GM12874 (cell line): ENCODE results near the gene CEMIP.

Source experiments
- TF ChIP-seq, protein P1 (sequence below): IDR thresholded peaks from 2 replicates; pipeline ENCODE4 v1.5.1; 2011; ENCODE audit warnings: low read depth, mild to moderate bottlenecking, control low read depth, low read length, moderate library complexity; ENCODE audit not compliant: insufficient read depth

The CEMIP gene

DNA sequence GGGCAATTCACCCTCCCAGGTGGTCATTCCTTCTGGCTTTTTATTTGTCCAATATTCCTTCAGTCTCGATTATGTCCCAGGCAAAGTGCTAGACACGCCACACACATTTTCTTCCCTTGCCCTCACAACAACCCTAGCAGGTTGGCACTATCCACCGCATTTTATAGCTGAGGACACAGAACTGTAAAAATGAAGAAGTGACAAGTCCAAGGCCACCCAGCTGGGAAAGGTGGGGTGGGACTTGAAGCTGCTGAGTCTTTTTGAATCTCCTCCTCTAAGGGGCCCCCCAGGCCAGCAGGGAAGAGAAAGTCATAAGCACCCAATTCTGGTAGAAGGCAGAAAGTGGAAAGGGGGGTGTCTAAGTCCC is 60.6 kb downstream of the CEMIP start:
- TF ChIP-seq, protein P1, sequence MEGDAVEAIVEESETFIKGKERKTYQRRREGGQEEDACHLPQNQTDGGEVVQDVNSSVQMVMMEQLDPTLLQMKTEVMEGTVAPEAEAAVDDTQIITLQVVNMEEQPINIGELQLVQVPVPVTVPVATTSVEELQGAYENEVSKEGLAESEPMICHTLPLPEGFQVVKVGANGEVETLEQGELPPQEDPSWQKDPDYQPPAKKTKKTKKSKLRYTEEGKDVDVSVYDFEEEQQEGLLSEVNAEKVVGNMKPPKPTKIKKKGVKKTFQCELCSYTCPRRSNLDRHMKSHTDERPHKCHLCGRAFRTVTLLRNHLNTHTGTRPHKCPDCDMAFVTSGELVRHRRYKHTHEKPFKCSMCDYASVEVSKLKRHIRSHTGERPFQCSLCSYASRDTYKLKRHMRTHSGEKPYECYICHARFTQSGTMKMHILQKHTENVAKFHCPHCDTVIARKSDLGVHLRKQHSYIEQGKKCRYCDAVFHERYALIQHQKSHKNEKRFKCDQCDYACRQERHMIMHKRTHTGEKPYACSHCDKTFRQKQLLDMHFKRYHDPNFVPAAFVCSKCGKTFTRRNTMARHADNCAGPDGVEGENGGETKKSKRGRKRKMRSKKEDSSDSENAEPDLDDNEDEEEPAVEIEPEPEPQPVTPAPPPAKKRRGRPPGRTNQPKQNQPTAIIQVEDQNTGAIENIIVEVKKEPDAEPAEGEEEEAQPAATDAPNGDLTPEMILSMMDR = no peak

DNA sequence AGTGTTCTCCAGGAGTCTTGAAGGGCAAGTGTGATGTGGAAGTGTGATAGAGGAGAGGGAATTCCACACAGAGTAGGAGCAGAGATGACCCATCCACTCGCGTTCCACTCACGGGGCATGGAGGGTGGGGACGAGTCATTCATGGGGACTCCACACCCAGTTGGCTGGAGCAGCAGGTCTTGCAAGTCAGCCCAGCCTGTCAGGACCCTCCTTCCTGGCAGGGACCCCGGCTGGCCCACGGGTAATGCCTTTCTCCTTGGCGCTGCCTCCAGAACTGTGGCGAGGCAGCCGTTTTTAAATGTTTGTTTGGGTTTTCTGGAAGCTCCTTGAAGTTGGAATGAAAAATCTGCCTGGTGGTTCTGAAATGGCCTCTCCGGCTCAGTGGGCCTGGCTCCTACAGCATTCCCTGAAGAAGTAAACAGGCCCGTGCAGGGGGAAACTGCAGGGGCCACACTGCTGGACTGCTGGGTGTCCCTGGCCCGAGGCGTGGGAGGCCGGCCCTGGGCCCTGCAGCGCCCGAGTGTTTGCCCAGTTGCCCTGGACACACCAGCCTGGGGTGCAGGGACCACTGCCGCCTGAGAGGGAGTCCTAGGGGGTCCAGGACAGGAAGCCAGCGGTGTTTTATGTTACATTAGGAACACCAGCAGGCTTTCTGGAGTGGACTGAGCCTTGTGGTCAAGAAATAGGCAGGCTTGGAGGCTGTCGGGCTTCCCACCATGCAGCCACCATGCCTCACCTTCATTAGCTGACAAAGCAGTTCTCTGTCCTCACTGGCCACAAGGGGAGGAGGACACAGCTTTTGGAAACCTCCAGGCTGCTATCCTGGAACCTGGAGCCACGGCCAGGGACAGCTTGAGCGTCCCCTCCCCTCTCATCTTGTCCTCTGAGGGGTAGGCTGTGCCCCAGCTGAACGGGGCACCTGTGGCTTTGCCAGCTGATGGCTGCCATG is 61.3 kb downstream of the CEMIP start:
- TF ChIP-seq, protein P1 = no peak

DNA sequence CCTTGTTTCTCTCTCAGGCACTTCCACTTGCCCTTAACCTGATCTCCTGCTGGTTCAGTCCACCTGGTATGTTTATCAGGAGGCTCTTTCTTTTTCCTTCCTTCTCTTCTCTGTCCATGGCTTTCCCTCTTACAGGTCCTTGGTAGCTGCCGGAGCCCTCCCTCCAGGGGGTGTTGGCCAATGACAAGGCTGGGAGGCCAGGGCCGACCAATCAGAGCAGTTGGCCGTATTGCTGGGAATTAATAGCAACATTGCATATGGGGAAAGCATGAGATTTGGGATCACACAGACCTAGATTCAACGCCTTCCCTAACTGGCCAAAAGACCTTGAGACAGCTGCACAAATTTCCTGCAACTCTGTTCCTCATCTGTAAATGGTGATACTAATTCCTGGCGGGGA is 62.4 kb downstream of the CEMIP start:
- TF ChIP-seq, protein P1 = no peak

DNA sequence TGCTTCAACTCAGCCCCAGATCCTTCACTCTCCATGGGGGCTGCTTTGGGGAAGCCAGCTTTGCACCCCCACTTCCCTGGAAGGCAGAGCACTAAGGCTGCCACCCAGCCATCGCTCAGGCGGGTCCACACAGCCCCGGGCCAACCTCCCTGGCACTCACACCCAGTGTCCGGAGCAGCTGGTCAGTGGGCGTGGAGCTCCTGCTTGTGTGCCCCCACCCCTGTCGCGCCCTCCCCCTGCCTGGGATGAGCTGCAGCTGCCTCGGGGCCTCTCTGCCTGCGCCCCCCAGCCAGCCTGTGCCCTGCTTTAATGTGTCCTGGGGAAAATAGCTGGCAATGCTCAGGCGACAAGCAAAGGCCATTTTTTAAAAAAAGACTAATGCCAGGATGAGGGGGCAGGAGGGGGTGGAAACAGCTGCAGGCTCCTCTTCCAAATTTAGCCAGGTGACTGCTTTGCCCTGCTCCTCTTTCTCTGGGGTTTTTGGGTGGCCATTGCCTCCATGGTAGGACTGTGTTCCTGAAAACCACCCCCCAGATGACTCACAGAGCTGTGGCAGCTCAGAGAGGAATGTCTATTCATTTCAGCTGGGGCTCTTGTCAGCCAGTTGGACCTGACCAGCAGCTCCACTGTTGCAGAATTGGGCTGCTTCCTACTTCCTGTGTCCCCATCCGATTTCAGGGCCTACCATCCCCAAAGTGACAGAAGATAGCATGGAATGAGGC is 65.0 kb downstream of the CEMIP start:
- TF ChIP-seq, protein P1 = no peak

DNA sequence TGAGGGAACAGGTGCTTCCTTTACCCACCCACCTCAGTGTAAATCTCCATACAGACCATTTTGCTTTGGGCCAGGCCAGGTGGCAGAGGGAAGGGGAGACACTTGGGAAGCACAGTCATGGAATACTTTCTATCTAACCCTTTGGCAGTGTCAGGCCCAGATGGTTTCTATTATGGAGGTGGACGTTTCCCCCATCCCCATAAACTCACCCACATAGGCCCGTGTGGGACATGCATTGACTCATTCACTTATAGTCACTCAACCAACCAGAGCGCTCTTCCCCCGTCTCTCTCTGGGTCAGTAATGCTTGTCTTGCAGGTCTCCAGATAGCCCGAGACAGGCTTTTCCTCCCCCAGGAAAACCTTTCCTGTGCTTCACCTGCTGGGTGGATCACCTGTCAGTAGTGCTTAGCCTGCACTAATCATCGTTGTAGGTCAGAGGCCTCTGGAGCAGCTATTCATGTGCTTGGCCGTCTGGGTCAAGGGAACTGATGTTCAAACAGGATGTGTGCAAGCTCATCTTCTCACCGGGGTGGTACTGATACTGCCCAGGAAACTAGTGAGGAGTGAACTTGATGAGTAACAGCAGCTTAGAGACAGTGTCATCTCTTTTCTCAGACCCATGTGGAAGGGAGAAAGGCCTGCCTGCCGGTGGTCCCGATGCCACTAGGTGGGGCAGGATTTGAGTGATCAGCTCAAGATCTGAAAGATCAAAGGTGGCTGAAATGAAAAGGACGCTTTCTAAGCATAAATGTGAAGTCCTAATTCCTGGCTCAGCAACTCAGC is 67.1 kb downstream of the CEMIP start:
- TF ChIP-seq, protein P1 = 0 out of 2 replicates have a peak, but pooled peaks have one; percentile 1

DNA sequence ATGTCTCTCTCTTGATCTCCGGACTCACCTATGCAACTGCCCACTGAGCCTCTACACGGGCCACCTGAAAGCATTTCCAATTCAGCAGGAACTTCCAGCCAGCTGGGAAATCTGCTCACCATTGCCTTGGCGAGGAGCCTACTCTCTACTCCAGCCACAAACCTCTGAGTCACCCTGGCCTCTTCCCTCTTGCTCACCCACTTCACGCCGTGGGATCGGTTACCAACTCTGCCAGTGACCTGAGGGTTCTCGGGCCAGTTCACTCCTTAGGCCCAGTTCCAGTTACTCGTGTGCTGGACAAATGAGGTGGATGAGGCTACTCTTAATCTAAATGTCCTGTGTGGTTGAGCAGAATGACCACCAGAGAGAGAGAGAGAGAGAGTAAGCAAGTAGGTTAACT is 70.1 kb downstream of the CEMIP start:
- TF ChIP-seq, protein P1 = no peak

DNA sequence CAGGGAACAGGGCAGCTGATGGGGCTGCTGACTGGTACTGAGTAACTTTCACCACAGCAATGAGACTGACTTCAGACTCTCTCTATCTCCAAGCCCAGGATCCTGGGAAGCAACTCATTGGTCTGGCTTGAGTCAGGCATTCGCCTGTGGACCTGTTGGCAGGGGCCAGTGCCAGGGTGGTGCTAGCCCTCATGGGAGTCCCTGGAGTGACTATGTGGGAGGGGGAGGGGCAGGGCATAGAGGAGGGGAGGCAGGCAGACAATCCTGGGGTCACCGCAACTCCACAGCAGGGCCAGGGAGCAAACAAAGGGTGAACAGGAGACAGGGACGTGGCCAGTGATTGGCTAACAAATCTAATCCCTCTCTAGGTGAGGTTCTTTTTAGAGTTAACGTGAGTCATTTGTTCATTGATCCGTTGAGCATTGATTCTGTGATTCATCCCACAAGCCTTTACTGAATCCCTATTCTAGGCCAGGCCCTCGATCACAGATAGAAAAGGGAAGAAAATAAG is 71.8 kb downstream of the CEMIP start:
- TF ChIP-seq, protein P1 = no peak
